SK-N-MC (cell line): ENCODE measurements around the gene GHRL.

Experiments used
- EZH2 ChIP-seq: fragments of 200-600 bp; sonication (generic); IDR thresholded peaks from one replicate; pipeline ENCODE4 v1.6.1; 2017; ENCODE audit warnings: antibody characterized with exemption
- POLR2AphosphoS5 ChIP-seq: IDR thresholded peaks from 2 replicates; pipeline ENCODE4 v1.6.1; 2012; ENCODE audit warnings: mild to moderate bottlenecking, low read depth, low read length, borderline replicate concordance

DNA sequence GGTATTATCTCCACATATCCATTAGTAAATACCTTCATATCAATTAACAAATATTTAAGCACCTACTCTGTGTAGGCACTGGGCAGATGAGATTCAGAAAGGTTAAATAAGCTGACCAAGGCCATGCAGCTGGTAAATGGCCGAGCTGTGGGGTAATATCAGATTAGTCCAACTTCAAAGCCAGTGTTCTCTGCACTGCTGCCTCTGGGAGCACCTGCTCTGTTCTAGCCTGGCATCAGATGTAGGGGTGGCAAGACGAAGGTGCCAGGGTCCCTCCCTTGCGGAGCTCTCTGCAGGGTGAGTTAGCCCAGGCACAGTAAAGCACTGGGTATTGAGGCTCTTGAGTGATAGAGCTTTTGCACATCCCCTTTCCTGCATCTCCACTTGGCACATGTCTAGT lies 39.0 kb downstream of the GHRL start:
- TF ChIP-seq EZH2 (no peak), POLR2AphosphoS5 (no peak)
